Vagina (tissue), 2 donors: ENCODE data around the gene TASP1.

ENCODE experiments used
- POLR2A ChIP-seq, 2 donors: fragments of 450-650 bp; IDR thresholded peaks; one replicate each; pipeline ENCODE4 v1.6.1; 2017; ENCODE audit warnings: antibody characterized with exemption in 2 of 2, mild to moderate bottlenecking in 2 of 2, moderate library complexity in 2 of 2
- POLR2AphosphoS5 ChIP-seq, 2 donors: sonication (generic); formaldehyde crosslinking; IDR thresholded peaks; one replicate each; pipeline ENCODE4 v1.9.0; 2017; ENCODE audit warnings: antibody characterized with exemption in 2 of 2, mild to moderate bottlenecking in 2 of 2, low read depth in 1 of 2; ENCODE audit not compliant: insufficient read depth in 1 of 2
- TF ChIP-seq, protein P1 (sequence below), 3 experiments: fragments of 450-650 bp in 2 of 3; fragments of 200-600 bp in 1 of 3; sonication (generic) in 1 of 3; IDR thresholded peaks; one replicate each; pipeline ENCODE4 v1.5.1; 2017 to 2019; ENCODE audit warnings: antibody characterized with exemption in 3 of 3, mild to moderate bottlenecking in 2 of 3, moderate library complexity in 2 of 3

DNA sequence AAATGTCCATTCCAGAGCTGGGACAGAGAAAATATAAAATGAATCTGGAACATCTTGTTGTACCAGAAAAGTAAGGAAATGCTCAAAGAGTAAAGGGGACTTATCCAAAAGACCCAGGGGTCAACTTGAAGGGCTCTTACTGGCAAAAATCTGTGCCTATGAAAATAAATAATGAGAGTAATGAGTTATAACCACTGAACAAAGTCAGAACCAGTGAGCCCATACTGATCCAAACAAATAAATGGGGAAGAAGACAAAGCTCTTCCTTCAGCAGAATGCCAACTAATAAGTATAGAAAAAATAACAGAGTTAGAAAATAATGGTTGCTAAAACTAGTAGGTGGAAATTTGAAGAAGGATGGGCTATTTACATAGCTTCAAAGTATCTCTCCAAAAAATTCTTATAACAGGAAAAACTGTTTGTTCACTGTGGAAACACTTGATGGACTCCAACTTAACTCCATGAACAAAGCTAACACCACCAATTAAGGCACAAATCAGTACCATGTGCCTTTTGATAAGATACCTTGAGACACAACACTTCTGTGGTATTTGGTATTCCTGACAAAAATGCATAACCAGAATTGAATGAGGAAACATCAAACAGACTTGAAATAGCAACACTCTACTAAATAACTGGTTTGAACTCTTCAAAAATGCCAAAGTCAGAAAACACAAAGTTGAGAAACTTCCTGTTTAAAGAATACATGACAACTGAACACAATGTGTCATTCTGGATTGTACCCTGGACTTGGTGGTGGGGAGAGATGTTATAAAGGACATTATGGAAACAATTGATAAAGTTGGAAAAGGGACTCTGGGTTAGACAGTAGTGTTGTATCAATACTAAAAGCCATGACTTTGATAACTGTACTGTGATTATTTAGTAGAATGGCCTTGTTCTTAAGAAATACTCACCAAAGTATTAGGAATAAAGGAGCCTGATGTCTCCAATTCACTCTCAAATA, 220.2 kb downstream of the TASP1 start:
- TF ChIP-seq, protein P1, sequence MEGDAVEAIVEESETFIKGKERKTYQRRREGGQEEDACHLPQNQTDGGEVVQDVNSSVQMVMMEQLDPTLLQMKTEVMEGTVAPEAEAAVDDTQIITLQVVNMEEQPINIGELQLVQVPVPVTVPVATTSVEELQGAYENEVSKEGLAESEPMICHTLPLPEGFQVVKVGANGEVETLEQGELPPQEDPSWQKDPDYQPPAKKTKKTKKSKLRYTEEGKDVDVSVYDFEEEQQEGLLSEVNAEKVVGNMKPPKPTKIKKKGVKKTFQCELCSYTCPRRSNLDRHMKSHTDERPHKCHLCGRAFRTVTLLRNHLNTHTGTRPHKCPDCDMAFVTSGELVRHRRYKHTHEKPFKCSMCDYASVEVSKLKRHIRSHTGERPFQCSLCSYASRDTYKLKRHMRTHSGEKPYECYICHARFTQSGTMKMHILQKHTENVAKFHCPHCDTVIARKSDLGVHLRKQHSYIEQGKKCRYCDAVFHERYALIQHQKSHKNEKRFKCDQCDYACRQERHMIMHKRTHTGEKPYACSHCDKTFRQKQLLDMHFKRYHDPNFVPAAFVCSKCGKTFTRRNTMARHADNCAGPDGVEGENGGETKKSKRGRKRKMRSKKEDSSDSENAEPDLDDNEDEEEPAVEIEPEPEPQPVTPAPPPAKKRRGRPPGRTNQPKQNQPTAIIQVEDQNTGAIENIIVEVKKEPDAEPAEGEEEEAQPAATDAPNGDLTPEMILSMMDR (IDR thresholded peaks at IDR 0.05): no peak
- no peak for TF ChIP-seq POLR2A (IDR thresholded peaks at IDR 0.05)
- TF ChIP-seq POLR2AphosphoS5 (IDR thresholded peaks at IDR 0.05; ENCODE audit: insufficient read depth in 1 of 2, low read depth in 1 of 2): no peak
